GM23338 (cell line): ENCODE results near the gene PIEZO2. TPM values are rescaled to one million over a fixed set of nuclear protein-coding genes. Genes with fewer than 3 reads are reported as not detected.

Source experiments
- ATAC-seq: fragments of 200-7000 bp; cut with Tn5 transposase; 3 replicates; pipeline ENCODE4 v1.9.1; 2020
- DNase-seq: peaks from one replicate; pipeline ENCODE4 v3.0.0-alpha.2; 2015; ENCODE audit warnings: low spot score
- H2AFZ ChIP-seq: fragments of 200-600 bp; sonication (generic); 2 replicates; pipeline ENCODE4 v1.8.0; 2016; ENCODE audit warnings: antibody characterized with exemption, mild to moderate bottlenecking, moderate library complexity
- H3F3A ChIP-seq: fragments of 200-600 bp; sonication (generic); replicated peaks from 2 replicates; pipeline ENCODE4 v1.8.0; 2017; ENCODE audit warnings: antibody characterized with exemption, mixed run types, low read depth
- H3K27ac ChIP-seq: fragments of 200-600 bp; sonication (generic); 2 replicates; pipeline ENCODE4 v1.6.1; 2016; ENCODE audit warnings: low read depth
- H3K27me3 ChIP-seq: fragments of 200-600 bp; sonication (generic); 2 replicates; pipeline ENCODE4 v1.8.0; 2016; ENCODE audit warnings: mild to moderate bottlenecking, mixed run types, moderate library complexity; ENCODE audit not compliant: insufficient read depth
- H3K36me3 ChIP-seq: fragments of 200-600 bp; sonication (generic); 2 replicates; pipeline ENCODE4 v1.8.0; 2016; ENCODE audit warnings: mild to moderate bottlenecking; ENCODE audit not compliant: insufficient read depth
- H3K4me1 ChIP-seq: fragments of 200-600 bp; sonication (generic); 2 replicates; pipeline ENCODE4 v1.8.0; 2016; ENCODE audit warnings: mild to moderate bottlenecking, moderate library complexity; ENCODE audit not compliant: insufficient read depth
- H3K4me2 ChIP-seq: fragments of 200-600 bp; sonication (generic); 2 replicates; pipeline ENCODE4 v1.7.1; 2017; ENCODE audit warnings: mixed run types
- H3K4me3 ChIP-seq: fragments of 200-600 bp; sonication (generic); 2 replicates; pipeline ENCODE4 v1.6.1; 2016; ENCODE audit warnings: mixed run types
- H3K79me2 ChIP-seq: fragments of 200-600 bp; sonication (generic); replicated peaks from 2 replicates; pipeline ENCODE4 v1.8.0; 2017; ENCODE audit warnings: mild to moderate bottlenecking; ENCODE audit not compliant: insufficient read depth
- H3K9me2 ChIP-seq: fragments of 200-600 bp; sonication (generic); 2 replicates; pipeline ENCODE4 v1.8.0; 2017; ENCODE audit not compliant: insufficient read depth
- H4K20me1 ChIP-seq: fragments of 200-600 bp; sonication (generic); replicated peaks from 2 replicates; pipeline ENCODE4 v1.8.0; 2017; ENCODE audit warnings: mild to moderate bottlenecking; ENCODE audit not compliant: insufficient read depth
- H3K27ac Mint-ChIP-seq: 2 replicates; pipeline ENCODE4 v1.8.0; 2020; ENCODE audit warnings: inconsistent platforms, mild to moderate bottlenecking, moderate library complexity, mixed read lengths
- H3K27me3 Mint-ChIP-seq: 3 replicates; pipeline ENCODE4 v1.8.0; 2022; ENCODE audit warnings: low read depth, mild to moderate bottlenecking, moderate library complexity, mixed read lengths, inconsistent platforms; ENCODE audit not compliant: insufficient read depth, poor library complexity
- H3K36me3 Mint-ChIP-seq: 3 replicates; pipeline ENCODE4 v1.8.0; 2021; ENCODE audit warnings: low read depth, mild to moderate bottlenecking, inconsistent platforms, moderate library complexity, mixed read lengths
- H3K4me1 Mint-ChIP-seq: 3 replicates; pipeline ENCODE4 v1.8.0; 2020; ENCODE audit warnings: mild to moderate bottlenecking, inconsistent platforms, mixed read lengths
- H3K4me3 Mint-ChIP-seq: 3 replicates; pipeline ENCODE4 v1.8.0; 2021; ENCODE audit warnings: moderate library complexity, mild to moderate bottlenecking, inconsistent platforms, mixed read lengths
- H3K9me3 Mint-ChIP-seq: 3 replicates; pipeline ENCODE4 v1.8.0; 2020; ENCODE audit warnings: moderate library complexity, mild to moderate bottlenecking, inconsistent platforms, mixed read lengths
- CREB1 ChIP-seq: fragments of 250-450 bp; sonication (Bioruptor Pico); IDR thresholded peaks from 2 replicates; pipeline ENCODE4 v1.5.0; 2020; ENCODE audit warnings: low read depth, mild to moderate bottlenecking, moderate library complexity
- EZH2 ChIP-seq: fragments of 200-600 bp; sonication (generic); IDR thresholded peaks from one replicate; pipeline ENCODE4 v1.8.0; 2017; ENCODE audit warnings: antibody characterized with exemption, mild to moderate bottlenecking, low read depth; ENCODE audit not compliant: unreplicated experiment
- EZH2phosphoT487 ChIP-seq: fragments of 200-600 bp; sonication (generic); IDR thresholded peaks from one replicate; pipeline ENCODE4 v1.8.1; 2018; ENCODE audit warnings: antibody characterized with exemption; ENCODE audit not compliant: unreplicated experiment
- POLR2AphosphoS5 ChIP-seq: IDR thresholded peaks from 2 replicates; pipeline ENCODE4 v1.6.1; 2016; ENCODE audit warnings: antibody characterized with exemption, low read depth
- STAT1 ChIP-seq: IDR thresholded peaks from one replicate; pipeline ENCODE4 v1.6.1; 2016; ENCODE audit warnings: antibody characterized with exemption; ENCODE audit not compliant: unreplicated experiment
- ZNF114 ChIP-seq: fragments of 250-450 bp; sonication (Bioruptor Pico); IDR thresholded peaks from 2 replicates; pipeline ENCODE4 v1.5.0; 2020; ENCODE audit warnings: mild to moderate bottlenecking, moderate library complexity
- ZNF331 ChIP-seq: fragments of 250-450 bp; sonication (Bioruptor Pico); IDR thresholded peaks from 2 replicates; pipeline ENCODE4 v1.5.0; 2020; ENCODE audit warnings: low read depth, mild to moderate bottlenecking, moderate library complexity
- polyA plus RNA-seq: library from polyadenylated mRNA; unstranded; fragments of >200 nt; fragmentation: Nextera tagmentation; extraction: Ambion mirVana; gene quantifications from 2 replicates; pipeline ENCODE4 v1.2.1, GENCODE V29; 2016
- total RNA-seq: library from RNA; depleted of rRNA; stranded (reverse); fragments of >200 nt; shearing (Covaris generic); gene quantifications from 2 replicates; pipeline ENCODE4 v1.2.3, GENCODE V29; 2014
- TF ChIP-seq, protein P1 (sequence below): IDR thresholded peaks from 2 replicates; pipeline ENCODE4 v1.6.1; 2016; ENCODE audit warnings: antibody characterized with exemption
- TF ChIP-seq, protein P2 (sequence below), 2 experiments: fragments of 200-600 bp in 1 of 2; sonication (generic) in 1 of 2; conservative IDR thresholded peaks; 2 replicates each; pipeline versions ENCODE4 v1.5.1 to v1.6.1; 2016 to 2017; ENCODE audit warnings: antibody characterized with exemption in 2 of 2, low read depth in 2 of 2, mild to moderate bottlenecking in 2 of 2, moderate library complexity in 1 of 2
- TF ChIP-seq, protein P3 (sequence below): IDR thresholded peaks from one replicate; pipeline ENCODE4 v1.6.1; 2018; ENCODE audit warnings: antibody characterized with exemption; ENCODE audit not compliant: unreplicated experiment

The PIEZO2 gene
- total and polyA plus RNA-seq, 2 experiments from 2014 or later, result 4.8 to 8.2 TPM

DNA sequence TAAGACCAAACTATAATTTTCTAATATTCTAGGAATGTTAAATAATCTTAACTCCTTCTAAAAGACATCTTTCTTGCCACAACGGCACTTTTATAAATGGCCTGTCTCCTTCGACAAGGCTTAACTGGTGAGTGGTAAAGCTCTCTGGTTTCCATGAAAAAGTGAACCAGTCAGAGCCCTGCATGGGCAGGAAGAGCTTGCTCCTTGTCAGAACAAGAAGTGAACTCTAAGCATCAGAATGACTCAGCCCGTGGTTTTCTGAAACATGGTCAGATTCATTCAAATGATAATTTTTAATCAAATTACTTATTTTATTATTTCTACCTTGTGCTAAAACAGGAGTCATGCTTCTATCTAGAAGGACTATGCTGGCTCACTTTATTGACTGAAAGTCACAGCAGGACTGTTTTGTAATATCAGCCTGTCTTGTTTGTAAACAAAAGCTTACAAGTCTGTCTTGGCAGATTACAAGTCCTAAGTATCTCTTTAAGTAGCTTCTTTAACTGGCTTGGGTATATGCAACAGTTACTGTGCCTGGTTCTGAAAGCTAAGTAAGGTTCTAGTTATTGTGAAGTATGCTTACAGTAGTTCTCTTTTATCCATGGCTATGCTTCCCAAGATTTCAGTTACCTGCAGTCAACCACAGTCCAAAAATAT lies 378.2 kb downstream of the PIEZO2 start (continued):
- TF ChIP-seq, protein P1, sequence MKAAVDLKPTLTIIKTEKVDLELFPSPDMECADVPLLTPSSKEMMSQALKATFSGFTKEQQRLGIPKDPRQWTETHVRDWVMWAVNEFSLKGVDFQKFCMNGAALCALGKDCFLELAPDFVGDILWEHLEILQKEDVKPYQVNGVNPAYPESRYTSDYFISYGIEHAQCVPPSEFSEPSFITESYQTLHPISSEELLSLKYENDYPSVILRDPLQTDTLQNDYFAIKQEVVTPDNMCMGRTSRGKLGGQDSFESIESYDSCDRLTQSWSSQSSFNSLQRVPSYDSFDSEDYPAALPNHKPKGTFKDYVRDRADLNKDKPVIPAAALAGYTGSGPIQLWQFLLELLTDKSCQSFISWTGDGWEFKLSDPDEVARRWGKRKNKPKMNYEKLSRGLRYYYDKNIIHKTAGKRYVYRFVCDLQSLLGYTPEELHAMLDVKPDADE, result no peak
- TF ChIP-seq EZH2, result no peak
- no peak for TF ChIP-seq ZNF114 (CRISPR knock-in tag)

DNA sequence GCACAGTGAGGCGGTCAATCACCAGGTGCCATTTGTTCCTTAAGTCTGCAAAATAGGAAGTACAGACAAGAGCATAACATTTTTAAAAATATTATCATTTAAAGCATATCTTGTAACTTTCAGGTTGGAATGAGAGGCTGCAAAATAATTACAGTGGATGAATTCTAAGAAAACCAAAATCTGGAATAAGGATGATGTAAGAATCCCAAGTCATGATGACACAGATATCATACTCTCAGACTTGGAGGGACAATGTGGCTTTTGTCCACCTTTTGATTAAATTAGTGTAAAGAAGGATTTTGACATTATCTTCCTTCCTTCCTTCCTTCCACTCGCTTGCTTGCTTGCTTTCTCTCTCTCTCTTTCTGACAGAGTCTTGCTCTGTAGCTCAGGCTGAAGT lies 379.1 kb downstream of the PIEZO2 start:
- no peaks in the 10 kb centered on the region for H3K9me3 Mint-ChIP-seq
- H3K36me3 Mint-ChIP-seq, result peaks cover 20% of the 10 kb centered on the region; the same call in 2 of the 3 replicates
- Histone ChIP-seq H2AFZ (no peak overlapping the region), H3K4me1 (no peaks in the 10 kb centered on the region), H4K20me1 (no peaks in the 10 kb centered on the region), H3K27ac (no peak overlapping the region), H3F3A (no peaks in the 10 kb centered on the region), H3K4me3 (no peak overlapping the region), H3K27me3 (no peaks in the 10 kb centered on the region), H3K36me3 (no peaks in the 10 kb centered on the region), H3K9me2 (no peaks in the 10 kb centered on the region), H3K79me2 (no peaks in the 10 kb centered on the region), H3K4me2 (no peak overlapping the region)
- no peak for ATAC-seq
- DNase-seq, result no peak
- H3K27ac Mint-ChIP-seq, result no peak overlapping the region; the same call in 1 of the 2 replicates
- no peak overlapping the region for H3K4me3 Mint-ChIP-seq
- H3K4me1 Mint-ChIP-seq, result no peaks in the 10 kb centered on the region; the same call in 2 of the 3 replicates
- peaks cover 1% of the 10 kb centered on the region for H3K27me3 Mint-ChIP-seq
- TF ChIP-seq ZNF114 (CRISPR knock-in tag), result no peak
- TF ChIP-seq EZH2phosphoT487, result no peak
- TF ChIP-seq, protein P2, sequence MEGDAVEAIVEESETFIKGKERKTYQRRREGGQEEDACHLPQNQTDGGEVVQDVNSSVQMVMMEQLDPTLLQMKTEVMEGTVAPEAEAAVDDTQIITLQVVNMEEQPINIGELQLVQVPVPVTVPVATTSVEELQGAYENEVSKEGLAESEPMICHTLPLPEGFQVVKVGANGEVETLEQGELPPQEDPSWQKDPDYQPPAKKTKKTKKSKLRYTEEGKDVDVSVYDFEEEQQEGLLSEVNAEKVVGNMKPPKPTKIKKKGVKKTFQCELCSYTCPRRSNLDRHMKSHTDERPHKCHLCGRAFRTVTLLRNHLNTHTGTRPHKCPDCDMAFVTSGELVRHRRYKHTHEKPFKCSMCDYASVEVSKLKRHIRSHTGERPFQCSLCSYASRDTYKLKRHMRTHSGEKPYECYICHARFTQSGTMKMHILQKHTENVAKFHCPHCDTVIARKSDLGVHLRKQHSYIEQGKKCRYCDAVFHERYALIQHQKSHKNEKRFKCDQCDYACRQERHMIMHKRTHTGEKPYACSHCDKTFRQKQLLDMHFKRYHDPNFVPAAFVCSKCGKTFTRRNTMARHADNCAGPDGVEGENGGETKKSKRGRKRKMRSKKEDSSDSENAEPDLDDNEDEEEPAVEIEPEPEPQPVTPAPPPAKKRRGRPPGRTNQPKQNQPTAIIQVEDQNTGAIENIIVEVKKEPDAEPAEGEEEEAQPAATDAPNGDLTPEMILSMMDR (conservative IDR thresholded peaks at IDR 0.05; ENCODE audit: low read depth in 2 of 2), result no peak
- no peak for TF ChIP-seq STAT1
- TF ChIP-seq CREB1 (CRISPR knock-in tag), result no peak
- no peak for TF ChIP-seq ZNF331 (CRISPR knock-in tag)
- TF ChIP-seq, protein P3, sequence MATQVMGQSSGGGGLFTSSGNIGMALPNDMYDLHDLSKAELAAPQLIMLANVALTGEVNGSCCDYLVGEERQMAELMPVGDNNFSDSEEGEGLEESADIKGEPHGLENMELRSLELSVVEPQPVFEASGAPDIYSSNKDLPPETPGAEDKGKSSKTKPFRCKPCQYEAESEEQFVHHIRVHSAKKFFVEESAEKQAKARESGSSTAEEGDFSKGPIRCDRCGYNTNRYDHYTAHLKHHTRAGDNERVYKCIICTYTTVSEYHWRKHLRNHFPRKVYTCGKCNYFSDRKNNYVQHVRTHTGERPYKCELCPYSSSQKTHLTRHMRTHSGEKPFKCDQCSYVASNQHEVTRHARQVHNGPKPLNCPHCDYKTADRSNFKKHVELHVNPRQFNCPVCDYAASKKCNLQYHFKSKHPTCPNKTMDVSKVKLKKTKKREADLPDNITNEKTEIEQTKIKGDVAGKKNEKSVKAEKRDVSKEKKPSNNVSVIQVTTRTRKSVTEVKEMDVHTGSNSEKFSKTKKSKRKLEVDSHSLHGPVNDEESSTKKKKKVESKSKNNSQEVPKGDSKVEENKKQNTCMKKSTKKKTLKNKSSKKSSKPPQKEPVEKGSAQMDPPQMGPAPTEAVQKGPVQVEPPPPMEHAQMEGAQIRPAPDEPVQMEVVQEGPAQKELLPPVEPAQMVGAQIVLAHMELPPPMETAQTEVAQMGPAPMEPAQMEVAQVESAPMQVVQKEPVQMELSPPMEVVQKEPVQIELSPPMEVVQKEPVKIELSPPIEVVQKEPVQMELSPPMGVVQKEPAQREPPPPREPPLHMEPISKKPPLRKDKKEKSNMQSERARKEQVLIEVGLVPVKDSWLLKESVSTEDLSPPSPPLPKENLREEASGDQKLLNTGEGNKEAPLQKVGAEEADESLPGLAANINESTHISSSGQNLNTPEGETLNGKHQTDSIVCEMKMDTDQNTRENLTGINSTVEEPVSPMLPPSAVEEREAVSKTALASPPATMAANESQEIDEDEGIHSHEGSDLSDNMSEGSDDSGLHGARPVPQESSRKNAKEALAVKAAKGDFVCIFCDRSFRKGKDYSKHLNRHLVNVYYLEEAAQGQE, result no peak
- no peak for TF ChIP-seq EZH2
- TF ChIP-seq, protein P1, result no peak
- TF ChIP-seq POLR2AphosphoS5, result no peak
